HG02678 (cell line): Measurements from ENCODE around the gene CHKA.

ENCODE experiments used
- ATAC-seq: cut with Tn5 transposase; IDR thresholded peaks from one replicate; pipeline ENCODE4 v1.9.1; 2021; ENCODE audit warnings: mild to moderate bottlenecking, moderate library complexity; ENCODE audit not compliant: unreplicated experiment

Gene CHKA

DNA sequence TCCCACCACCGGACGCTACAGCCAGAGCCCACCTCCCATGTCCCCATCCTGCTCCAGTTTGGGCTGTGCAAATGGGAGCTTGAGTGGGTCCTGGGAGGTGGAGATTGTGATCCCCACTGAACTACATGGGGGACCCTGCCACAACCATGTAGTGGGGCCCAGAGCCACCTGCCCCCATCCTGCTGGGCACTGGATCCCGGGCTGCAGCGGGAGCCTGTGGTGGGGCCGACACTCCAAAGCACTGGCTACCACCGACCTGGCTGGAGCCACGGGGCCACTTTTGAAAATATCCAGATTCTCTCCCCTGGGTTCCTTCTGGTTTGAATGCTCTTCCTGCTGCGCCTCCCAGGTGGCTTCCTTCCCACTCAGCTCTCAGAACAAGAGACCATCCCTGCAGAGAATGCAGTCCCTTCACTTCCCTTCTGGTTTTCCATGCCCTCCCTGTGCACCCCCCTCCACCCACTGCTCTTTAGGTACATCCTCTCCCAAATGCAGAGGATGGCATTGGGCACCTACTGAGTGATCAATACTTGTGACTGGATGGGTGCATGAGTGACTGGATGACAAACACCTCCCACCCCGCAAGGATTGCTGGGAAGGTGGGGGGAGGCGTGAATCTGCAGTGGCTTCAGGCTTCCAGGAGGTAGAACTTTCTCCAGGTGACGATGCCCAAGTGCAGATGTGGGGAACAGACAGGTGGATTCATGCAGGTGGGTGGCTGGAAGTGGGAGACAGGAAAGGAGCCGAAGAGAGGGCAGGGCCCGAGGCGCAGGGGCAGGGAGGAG is 116.4 kb downstream of the CHKA start:
- no peak for ATAC-seq

DNA sequence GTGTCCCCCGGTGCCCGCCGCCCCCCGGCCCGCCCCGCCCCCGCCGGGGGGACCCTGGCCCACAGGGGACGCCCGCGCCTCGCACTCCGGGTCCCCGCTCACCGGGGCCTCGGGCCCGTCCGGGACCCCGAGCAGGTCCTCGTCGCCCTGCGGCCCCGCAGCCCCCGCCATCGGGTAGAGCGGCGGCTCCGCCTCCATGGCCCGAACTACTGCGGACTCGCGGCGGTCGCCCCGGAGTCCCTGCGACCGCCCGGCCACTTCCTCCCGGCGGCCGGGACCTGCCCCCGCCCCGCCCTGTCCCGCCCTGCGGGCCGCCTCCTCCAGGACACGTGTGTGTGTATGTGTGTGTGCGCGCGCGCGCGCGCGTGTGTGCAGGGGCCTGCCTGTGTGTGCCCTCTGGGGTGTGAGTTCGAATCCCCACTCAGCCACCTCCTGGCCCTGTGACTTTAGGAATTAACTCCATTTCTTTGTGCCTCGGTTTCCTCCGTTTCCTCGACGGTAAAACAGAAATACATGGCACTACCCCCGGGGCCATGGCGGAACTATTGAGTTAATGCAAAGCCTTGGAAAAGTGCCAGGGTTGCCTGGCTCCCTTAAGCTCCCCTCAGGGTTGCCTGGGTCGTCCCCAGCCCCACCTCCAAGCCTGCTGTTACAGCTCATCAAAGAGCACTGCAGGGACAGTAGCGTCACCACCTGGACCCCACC is 117.2 kb downstream of the CHKA start, which contains the start of gene UNC93B1:
Gene UNC93B1, minus strand, starts transcription at position 252 of the 705 bp plus-strand sequence. Its CDS starts 54 bp downstream, at position 198.
- ATAC-seq, result peak; percentile 74

DNA sequence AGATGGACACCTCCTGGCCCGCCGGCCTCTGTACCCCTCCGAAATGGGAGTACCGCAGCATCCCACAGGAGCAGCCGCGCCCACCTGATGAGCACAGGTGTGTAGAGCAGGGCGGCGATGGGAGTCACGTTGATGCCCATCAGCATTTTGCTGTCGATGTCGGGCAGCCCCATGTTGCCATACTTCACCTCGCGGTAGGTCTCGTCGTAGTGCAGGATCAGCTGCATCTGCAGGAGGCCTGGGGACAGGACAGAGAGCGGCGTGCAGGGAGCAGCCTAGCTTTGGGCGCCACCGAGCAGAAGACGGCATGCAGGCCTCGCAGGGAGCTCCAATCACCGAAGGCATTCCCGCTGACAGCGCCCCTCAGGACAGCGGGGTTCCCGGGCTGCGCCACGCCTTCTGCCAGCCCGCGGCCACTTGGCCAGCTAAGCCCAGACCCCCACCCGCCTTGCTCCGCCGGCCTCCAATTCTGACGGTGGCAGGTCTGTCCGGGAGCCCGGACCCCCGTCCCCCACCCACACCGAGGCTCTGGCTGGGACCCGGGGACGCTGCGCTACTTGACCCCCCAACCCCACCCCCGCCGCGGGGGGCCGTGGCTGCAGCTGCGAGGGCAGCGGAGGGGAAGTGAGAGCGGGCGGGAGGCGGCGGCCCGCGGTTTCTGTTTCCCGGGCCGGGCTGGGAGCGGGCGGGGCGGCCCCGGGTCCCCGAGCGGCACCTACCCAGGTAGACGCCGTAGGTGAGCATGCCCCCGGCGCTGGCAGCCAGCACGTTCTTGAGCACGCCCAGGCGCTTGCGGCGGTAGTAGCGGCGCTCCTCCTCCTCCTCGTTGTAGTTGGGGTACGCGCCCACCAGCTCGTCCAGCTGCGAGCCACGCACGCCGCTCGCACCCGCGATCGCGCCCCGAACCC is 118.0 kb downstream of the CHKA start:
- ATAC-seq, result peak; percentile 54
